MCF 10A (cell line): ENCODE measurements around the gene LCA5. TPM values are rescaled to one million over a fixed set of nuclear protein-coding genes. Genes with fewer than 3 reads are reported as not detected.

ENCODE experiments used
- BruUV-seq: library from RNA; stranded (reverse); fragments of 400-500 nt; replicated peaks from 2 replicates; lab custom pipeline; 2021; lab: Mats Ljungman, UMichigan
- CTCF ChIA-PET: fragments of 300-600 bp; sonication (Branson Sonifier 250); formaldehyde crosslinking; extraction: SDS; loops from one replicate; lab custom pipeline; 2021; ENCODE audit warnings: antibody characterized with exemption, inconsistent platforms; lab: Yijun Ruan, JAX
- POLR2A ChIA-PET: fragments of 300-600, 350-650 bp; sonication (Branson Sonifier 250); formaldehyde crosslinking; extraction: SDS; loops from one replicate; lab custom pipeline; 2020; ENCODE audit warnings: antibody characterized with exemption, inconsistent platforms; lab: Yijun Ruan, JAX
- DNase-seq: peaks from one replicate; pipeline ENCODE4 v3.0.0-alpha.2; 2018; ENCODE audit not compliant: unreplicated experiment
- H3K27ac Mint-ChIP-seq: one replicate; pipeline ENCODE4 v1.8.0; 2022; ENCODE audit warnings: mild to moderate bottlenecking, low read depth, mixed read lengths; ENCODE audit not compliant: unreplicated experiment
- H3K27me3 Mint-ChIP-seq: one replicate; pipeline ENCODE4 v1.8.0; 2022; ENCODE audit warnings: mixed read lengths; ENCODE audit not compliant: insufficient read depth, unreplicated experiment
- H3K36me3 Mint-ChIP-seq: one replicate; pipeline ENCODE4 v1.8.0; 2022; ENCODE audit warnings: mild to moderate bottlenecking, moderate library complexity, mixed read lengths; ENCODE audit not compliant: insufficient read depth, unreplicated experiment
- H3K4me1 Mint-ChIP-seq: one replicate; pipeline ENCODE4 v1.8.0; 2022; ENCODE audit warnings: mixed read lengths; ENCODE audit not compliant: insufficient read depth, unreplicated experiment
- H3K4me3 Mint-ChIP-seq: one replicate; pipeline ENCODE4 v1.8.0; 2022; ENCODE audit warnings: mild to moderate bottlenecking, moderate library complexity, mixed read lengths; ENCODE audit not compliant: unreplicated experiment
- H3K9me3 Mint-ChIP-seq: one replicate; pipeline ENCODE4 v1.8.0; 2022; ENCODE audit warnings: mixed read lengths; ENCODE audit not compliant: unreplicated experiment
- intact Hi-C: fragments of 100-400 bp; cut with micrococcal nuclease; formaldehyde crosslinking; loops from 2 replicates; pipeline ENCODE4 v1.14.1; 2022
- total RNA-seq: library from RNA; stranded (reverse); gene quantifications from 2 replicates; pipeline ENCODE4 v1.2.3, GENCODE V29; 2022
- TF ChIP-seq, protein P1 (sequence below): fragments of 200-600 bp; IDR thresholded peaks from one replicate; pipeline ENCODE4 v1.8.0; 2022; ENCODE audit warnings: antibody characterized with exemption, mild to moderate bottlenecking; ENCODE audit not compliant: unreplicated experiment

LCA5 gene
- total RNA-seq, 1 experiment from 2014 or later = 4.5 TPM

DNA sequence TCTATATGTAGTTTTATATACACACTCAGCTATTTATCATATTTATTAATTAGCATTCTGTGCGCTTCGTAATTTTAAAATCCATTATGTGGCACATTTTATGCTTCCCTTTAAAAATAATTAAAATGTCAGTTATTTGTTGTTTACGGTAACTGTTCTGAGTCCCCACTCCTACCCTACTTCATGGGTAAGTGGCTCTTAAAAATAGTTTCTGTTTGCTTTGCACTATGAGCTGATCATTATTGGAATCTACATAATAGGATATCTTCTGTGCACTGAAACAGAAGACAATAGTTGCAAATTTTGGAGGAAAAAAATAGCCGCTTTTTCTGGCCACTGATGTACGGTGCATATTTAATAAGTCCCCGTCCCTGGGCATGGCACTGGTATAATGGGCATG is 25.2 kb downstream of the LCA5 start:
- intact Hi-C loops = no loop called here
- POLR2A ChIA-PET = interaction anchor here (0.7 to 1.4 kb wide), 2 partner anchors 25 to 299 kb away, joined by 3 to 4 read pairs; partner anchors contain the start of gene LCA5
- Mint-ChIP-seq H3K36me3 (peaks cover 12% of the 10 kb centered on the region), H3K9me3 (no peaks in the 10 kb centered on the region), H3K27ac (no peak overlapping the region), H3K4me3 (no peak overlapping the region), H3K27me3 (no peaks in the 10 kb centered on the region), H3K4me1 (no peaks in the 10 kb centered on the region)
- CTCF ChIA-PET = no interaction called here
- TF ChIP-seq, protein P1, sequence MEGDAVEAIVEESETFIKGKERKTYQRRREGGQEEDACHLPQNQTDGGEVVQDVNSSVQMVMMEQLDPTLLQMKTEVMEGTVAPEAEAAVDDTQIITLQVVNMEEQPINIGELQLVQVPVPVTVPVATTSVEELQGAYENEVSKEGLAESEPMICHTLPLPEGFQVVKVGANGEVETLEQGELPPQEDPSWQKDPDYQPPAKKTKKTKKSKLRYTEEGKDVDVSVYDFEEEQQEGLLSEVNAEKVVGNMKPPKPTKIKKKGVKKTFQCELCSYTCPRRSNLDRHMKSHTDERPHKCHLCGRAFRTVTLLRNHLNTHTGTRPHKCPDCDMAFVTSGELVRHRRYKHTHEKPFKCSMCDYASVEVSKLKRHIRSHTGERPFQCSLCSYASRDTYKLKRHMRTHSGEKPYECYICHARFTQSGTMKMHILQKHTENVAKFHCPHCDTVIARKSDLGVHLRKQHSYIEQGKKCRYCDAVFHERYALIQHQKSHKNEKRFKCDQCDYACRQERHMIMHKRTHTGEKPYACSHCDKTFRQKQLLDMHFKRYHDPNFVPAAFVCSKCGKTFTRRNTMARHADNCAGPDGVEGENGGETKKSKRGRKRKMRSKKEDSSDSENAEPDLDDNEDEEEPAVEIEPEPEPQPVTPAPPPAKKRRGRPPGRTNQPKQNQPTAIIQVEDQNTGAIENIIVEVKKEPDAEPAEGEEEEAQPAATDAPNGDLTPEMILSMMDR = no peak
- DNase-seq = no peak
- BruUV-seq = no TSS peak

GRCh38 chr6:79510707-79511106 is 26.5 kb downstream of the LCA5 start:
- POLR2A ChIA-PET = no interaction called here
- no TSS peak for BruUV-seq
- TF ChIP-seq, protein P1 = no peak
- H3K27me3 Mint-ChIP-seq = no peaks in the 10 kb centered on the region
- no peaks in the 10 kb centered on the region for H3K9me3 Mint-ChIP-seq
- no peaks in the 10 kb centered on the region for H3K4me1 Mint-ChIP-seq
- no peak overlapping the region for H3K27ac Mint-ChIP-seq
- CTCF ChIA-PET = no interaction called here
- H3K4me3 Mint-ChIP-seq = no peak overlapping the region
- H3K36me3 Mint-ChIP-seq = peaks cover 12% of the 10 kb centered on the region
- DNase-seq = no peak
- intact Hi-C loops = no loop called here

GRCh38 chr6:79506251-79506650 is 31.0 kb downstream of the LCA5 start:
- TF ChIP-seq, protein P1 = no peak
- POLR2A ChIA-PET = no interaction called here
- H3K4me3 Mint-ChIP-seq = no peak overlapping the region
- H3K4me1 Mint-ChIP-seq = no peaks in the 10 kb centered on the region
- H3K9me3 Mint-ChIP-seq = no peaks in the 10 kb centered on the region
- H3K27ac Mint-ChIP-seq = no peak overlapping the region
- no peaks in the 10 kb centered on the region for H3K27me3 Mint-ChIP-seq
- peaks cover 4% of the 10 kb centered on the region for H3K36me3 Mint-ChIP-seq
- intact Hi-C loops = no loop called here
- CTCF ChIA-PET = interaction anchor here (0.6 to 1.0 kb wide), 2 partner anchors 13 to 381 kb away, joined by 3 read pairs; no protein-coding TSS in a partner anchor
- DNase-seq = no peak
- no TSS peak for BruUV-seq

- no peak overlapping the region for H3K27ac Mint-ChIP-seq
- H3K9me3 Mint-ChIP-seq = no peaks in the 10 kb centered on the region
- BruUV-seq = no TSS peak
- TF ChIP-seq, protein P1 = no peak
- intact Hi-C loops = no loop called here
- no peak overlapping the region for H3K4me3 Mint-ChIP-seq
- no peaks in the 10 kb centered on the region for H3K4me1 Mint-ChIP-seq
- ChIA-PET CTCF (interaction anchor here (0.6 kb wide), 1 partner anchor 496 kb away, joined by 3 read pairs; no protein-coding TSS in a partner anchor), POLR2A (interaction anchor here (0.6 to 1.1 kb wide), 2 partner anchors 11 to 29 kb away, joined by 3 read pairs; no protein-coding TSS in a partner anchor)
- H3K27me3 Mint-ChIP-seq = no peaks in the 10 kb centered on the region
- DNase-seq = no peak
- no peaks in the 10 kb centered on the region for H3K36me3 Mint-ChIP-seq
These were observed 32.9 kb downstream of the LCA5 start for GRCh38 chr6:79504372-79504771.
